Suprapubic skin (tissue), 4 donors: Measurements from ENCODE around the gene DRD3.

ENCODE experiments used
- EP300 ChIP-seq: sonication (generic); formaldehyde crosslinking; IDR thresholded peaks from one replicate; pipeline ENCODE4 v1.6.1; 2017; ENCODE audit warnings: antibody characterized with exemption
- POLR2A ChIP-seq, 2 donors: fragments of 450-650 bp; IDR thresholded peaks; one replicate each; pipeline ENCODE4 v1.6.1; 2017; ENCODE audit warnings: antibody characterized with exemption in 2 of 2, mild to moderate bottlenecking in 2 of 2, moderate library complexity in 2 of 2
- POLR2AphosphoS5 ChIP-seq, 3 donors: sonication (generic); formaldehyde crosslinking; IDR thresholded peaks; one replicate each; pipeline ENCODE4 v1.6.1; 2017; ENCODE audit warnings: antibody characterized with exemption in 3 of 3
- TF ChIP-seq, protein P1 (sequence below), 2 donors: fragments of 200-600 bp in 1 of 2; fragments of 450-650 bp in 1 of 2; sonication (generic) in 1 of 2; IDR thresholded peaks; one replicate each; pipeline ENCODE4 v1.5.1; 2016 to 2019; ENCODE audit warnings: antibody characterized with exemption in 2 of 2, mild to moderate bottlenecking in 1 of 2, moderate library complexity in 1 of 2

GRCh38 chr3:114108137-114108536 is 70.7 kb downstream of the DRD3 start:
- TF ChIP-seq, protein P1, sequence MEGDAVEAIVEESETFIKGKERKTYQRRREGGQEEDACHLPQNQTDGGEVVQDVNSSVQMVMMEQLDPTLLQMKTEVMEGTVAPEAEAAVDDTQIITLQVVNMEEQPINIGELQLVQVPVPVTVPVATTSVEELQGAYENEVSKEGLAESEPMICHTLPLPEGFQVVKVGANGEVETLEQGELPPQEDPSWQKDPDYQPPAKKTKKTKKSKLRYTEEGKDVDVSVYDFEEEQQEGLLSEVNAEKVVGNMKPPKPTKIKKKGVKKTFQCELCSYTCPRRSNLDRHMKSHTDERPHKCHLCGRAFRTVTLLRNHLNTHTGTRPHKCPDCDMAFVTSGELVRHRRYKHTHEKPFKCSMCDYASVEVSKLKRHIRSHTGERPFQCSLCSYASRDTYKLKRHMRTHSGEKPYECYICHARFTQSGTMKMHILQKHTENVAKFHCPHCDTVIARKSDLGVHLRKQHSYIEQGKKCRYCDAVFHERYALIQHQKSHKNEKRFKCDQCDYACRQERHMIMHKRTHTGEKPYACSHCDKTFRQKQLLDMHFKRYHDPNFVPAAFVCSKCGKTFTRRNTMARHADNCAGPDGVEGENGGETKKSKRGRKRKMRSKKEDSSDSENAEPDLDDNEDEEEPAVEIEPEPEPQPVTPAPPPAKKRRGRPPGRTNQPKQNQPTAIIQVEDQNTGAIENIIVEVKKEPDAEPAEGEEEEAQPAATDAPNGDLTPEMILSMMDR (IDR thresholded peaks at IDR 0.05) = no peak
- TF ChIP-seq POLR2A (IDR thresholded peaks at IDR 0.05) (no peak), EP300 (no peak), POLR2AphosphoS5 (IDR thresholded peaks at IDR 0.05) (no peak)
